GM18502 (cell line): ENCODE results near the gene SYT2.
"Not testable (repeated sequence)": the region's sequence is repeated elsewhere in the genome, so short reads cannot be mapped to it uniquely, and the experiment has no call there.

Source experiments
- ATAC-seq: cut with Tn5 transposase; IDR thresholded peaks from one replicate; pipeline ENCODE4 v1.9.1; 2021; ENCODE audit warnings: mild to moderate bottlenecking; ENCODE audit not compliant: unreplicated experiment, poor library complexity

Gene SYT2

GRCh38 chr1:202603435-202603834 is 106.8 kb downstream of the SYT2 start:
- no peak for ATAC-seq

GRCh38 chr1:202600432-202601041 is 109.7 kb downstream of the SYT2 start:
- ATAC-seq, result no peak

- ATAC-seq, result peak; percentile 56
These were observed 110.4 kb downstream of the SYT2 start for GRCh38 chr1:202599669-202600431.

- ATAC-seq, result no peak
These were observed 113.0 kb downstream of the SYT2 start for GRCh38 chr1:202597090-202597761.

- no peak for ATAC-seq
These were observed 113.6 kb downstream of the SYT2 start for GRCh38 chr1:202596638-202597037.

GRCh38 chr1:202593845-202594244 is 116.4 kb downstream of the SYT2 start:
- no peak for ATAC-seq

GRCh38 chr1:202592146-202592545 is 118.1 kb downstream of the SYT2 start:
- ATAC-seq, result no peak

GRCh38 chr1:202591515-202591914 is 118.7 kb downstream of the SYT2 start:
- ATAC-seq, result no peak

- ATAC-seq, result no peak
These were observed 119.3 kb downstream of the SYT2 start for GRCh38 chr1:202590975-202591411.

- no peak for ATAC-seq
These were observed 120.1 kb downstream of the SYT2 start for GRCh38 chr1:202590126-202590525.

- ATAC-seq, result no peak
These were observed 120.9 kb downstream of the SYT2 start for GRCh38 chr1:202589190-202589930.

- no peak for ATAC-seq
These were observed 121.6 kb downstream of the SYT2 start for GRCh38 chr1:202588503-202589189.

- no peak for ATAC-seq
These were observed 122.3 kb downstream of the SYT2 start for GRCh38 chr1:202587859-202588485.

GRCh38 chr1:202586871-202587270 is 123.4 kb downstream of the SYT2 start:
- no peak for ATAC-seq

GRCh38 chr1:202586018-202586821 is 124.0 kb downstream of the SYT2 start:
- no peak for ATAC-seq

GRCh38 chr1:202585590-202585933 is 124.7 kb downstream of the SYT2 start:
- ATAC-seq, result no peak

- ATAC-seq, result no peak
These were observed 125.3 kb downstream of the SYT2 start for GRCh38 chr1:202584707-202585589.

GRCh38 chr1:202582350-202582749 is 127.9 kb downstream of the SYT2 start:
- not testable (repeated sequence) for ATAC-seq
